GM18870 (cell line): Measurements from ENCODE around the gene ENTREP3.

Source experiments
- ATAC-seq: cut with Tn5 transposase; IDR thresholded peaks from one replicate; pipeline ENCODE4 v1.9.1; 2021; ENCODE audit warnings: moderate library complexity; ENCODE audit not compliant: unreplicated experiment

The ENTREP3 gene

GRCh38 chr1:155278689-155279160 lies 23.4 kb upstream of the ENTREP3 start:
- no peak for ATAC-seq

DNA sequence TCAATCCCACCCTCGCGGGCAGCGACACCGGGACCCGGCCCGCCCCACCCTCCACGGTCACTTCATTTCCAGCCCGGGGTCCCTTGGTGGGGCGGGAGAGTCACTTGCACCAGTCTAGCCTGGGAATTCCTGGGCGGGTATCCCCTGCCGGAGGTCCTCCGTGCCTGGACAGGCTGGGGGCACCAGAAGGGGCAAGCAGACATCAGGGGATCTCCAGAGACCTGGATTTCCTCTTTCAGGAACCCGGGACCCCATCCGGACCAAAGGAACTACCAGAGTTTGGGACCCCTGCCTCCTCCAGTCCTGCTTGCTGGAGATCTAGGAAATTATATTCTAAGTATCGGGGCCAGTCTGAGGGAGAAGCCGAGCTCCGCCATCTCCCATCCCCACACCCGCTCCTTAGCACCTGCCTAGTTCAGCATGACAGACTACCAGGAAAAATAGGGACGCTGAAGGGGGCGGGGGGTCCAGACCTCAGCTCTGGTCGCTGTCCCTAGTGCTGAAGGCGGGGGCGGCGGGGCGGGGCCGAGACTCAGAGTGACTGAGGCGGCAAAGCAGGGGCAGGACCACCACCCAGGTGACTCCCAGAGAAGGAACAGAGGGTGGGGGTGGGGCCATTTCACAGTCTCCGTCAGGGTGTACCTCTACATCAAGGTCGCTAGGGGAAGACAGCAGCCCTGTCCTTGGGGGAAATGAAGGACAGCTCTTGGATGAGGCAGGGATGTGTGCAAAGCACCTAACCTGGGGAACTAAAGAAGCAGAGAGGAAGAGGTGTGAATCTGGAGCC lies 22.8 kb upstream of the ENTREP3 start:
- ATAC-seq = no peak

DNA sequence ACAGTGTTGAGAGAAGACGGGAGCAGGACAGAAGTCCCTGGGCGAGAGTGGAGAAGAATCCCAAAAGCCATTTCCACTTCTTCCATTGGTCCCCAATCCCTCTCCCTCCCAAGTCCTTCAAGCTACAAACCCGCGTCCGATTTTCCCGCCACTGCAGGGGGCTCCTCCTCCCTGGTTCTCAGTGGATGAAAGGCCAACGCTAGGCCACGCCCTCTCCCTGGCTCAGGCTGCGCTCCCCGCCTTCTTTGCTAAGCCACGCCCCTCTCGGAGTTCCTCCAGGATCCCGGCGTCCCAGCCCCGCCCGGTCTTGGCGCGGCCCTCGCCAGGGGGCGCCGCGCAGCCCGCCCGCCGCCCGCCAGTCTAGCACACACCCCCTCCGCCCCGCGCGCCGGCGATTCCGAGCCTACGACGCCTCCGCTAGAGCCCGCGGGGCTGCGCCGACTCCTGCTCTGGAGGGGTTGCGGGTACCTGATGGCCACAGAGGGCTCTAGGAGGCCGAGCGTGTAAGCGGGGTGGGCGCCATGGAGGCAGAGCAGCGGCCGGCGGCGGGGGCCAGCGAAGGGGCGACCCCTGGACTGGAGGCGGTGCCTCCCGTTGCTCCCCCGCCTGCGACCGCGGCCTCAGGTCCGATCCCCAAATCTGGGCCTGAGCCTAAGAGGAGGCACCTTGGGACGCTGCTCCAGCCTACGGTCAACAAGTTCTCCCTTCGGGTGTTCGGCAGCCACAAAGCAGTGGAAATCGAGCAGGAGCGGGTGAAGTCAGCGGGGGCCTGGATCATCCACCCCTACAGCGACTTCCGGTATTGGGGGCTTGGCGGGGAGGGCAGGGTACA lies 22.0 kb upstream of the ENTREP3 start, which contains the start of gene HCN3:
Gene HCN3, plus strand, starts transcription at position 394 of the 832 bp plus-strand sequence. Its CDS starts 128 bp downstream, at position 522.
- ATAC-seq = peak; percentile 47

DNA sequence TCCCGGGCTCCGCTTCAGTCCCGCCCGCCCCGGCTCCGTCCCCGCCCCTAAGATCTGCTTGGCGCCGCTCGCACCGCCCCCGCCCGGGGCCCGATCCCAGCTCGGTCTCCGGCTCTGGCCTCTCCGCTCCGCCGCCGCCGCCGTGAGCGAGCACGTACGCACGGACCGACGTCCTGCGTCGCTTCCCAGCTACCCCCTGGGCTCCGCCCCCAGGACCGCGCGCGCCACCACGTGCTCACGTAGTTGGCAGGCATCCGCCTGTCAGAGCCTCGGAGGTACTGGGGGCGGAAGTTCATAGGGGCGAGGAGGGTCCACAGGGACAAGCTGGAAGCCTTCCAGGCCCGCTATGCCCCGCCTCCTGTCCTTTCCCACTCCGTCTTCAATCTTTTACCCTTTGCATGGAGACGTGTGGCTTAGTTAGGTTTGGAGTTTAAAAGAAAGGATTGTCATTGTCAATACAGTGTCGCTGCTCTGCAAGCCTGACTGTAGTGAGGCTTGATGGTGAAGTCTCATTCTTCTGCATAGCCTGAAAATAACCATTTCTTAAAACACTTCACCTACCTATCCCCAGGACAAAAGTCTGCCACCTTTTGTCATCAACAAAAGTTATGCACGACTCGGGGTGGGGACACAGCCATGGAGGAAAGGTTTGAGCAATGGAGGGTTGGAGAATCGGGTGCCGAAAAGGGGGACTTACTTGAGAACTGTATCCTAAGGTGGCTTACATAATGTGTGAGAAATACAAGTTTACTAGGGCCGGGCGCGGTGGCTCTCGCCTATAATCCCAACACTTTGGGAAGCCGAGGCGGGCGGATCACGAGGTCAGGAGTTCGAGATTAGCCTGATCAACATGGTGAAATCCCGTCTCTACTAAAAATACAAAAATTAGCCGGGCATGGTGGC lies 18.3 kb upstream of the ENTREP3 start, which contains the start of gene CLK2:
Gene CLK2, minus strand, starts transcription at position 162 of the 903 bp plus-strand sequence. CDS start 2,527 bp downstream, outside the sequence.
- peak; percentile 42 for ATAC-seq

GRCh38 chr1:155272466-155273342 lies 17.4 kb upstream of the ENTREP3 start:
- ATAC-seq = no peak

DNA sequence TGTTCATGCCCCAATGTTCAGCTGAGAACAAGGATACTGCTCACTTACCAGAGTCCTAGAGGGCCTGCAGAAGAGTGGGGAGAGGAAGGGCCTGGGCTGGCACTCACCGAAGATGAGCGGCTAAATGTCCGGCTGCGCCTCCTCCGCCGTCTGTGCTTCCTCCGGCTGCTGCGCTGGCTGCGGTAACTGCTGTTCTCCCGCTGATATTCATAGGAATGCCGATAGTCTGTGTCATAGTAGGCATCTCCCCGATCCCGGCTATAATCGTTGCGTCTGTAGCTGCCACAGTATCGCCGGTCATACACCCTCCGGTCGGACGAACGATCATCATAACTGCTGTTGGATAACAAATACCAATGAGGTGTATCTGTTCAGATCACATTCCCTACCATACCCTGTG lies 14.1 kb upstream of the ENTREP3 start:
- no peak for ATAC-seq

GRCh38 chr1:155268630-155269029 lies 13.3 kb upstream of the ENTREP3 start:
- no peak for ATAC-seq

- ATAC-seq = no peak
These were observed 12.1 kb upstream of the ENTREP3 start for GRCh38 chr1:155267373-155267772.

GRCh38 chr1:155266553-155266952 lies 11.3 kb upstream of the ENTREP3 start:
- no peak for ATAC-seq

DNA sequence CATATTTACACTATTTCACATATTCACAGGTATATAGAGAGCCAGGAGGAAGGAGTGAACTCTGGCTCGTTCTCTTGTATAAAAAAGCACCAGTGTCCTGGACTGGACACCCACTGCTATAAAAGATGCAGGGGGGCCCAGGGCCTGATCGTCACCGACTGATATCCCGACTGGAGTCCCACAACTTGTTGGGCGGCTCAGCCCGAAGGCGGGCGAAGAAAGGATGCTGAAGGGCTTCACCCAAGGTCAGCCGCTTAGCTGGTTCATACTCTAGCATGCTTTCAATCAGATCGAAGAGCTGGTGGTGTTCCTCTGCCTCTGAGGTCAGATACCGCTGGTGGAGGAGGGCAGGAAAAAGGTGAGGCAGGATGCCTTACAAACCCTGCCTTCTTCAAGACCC lies 7.8 kb upstream of the ENTREP3 start:
- ATAC-seq = no peak

DNA sequence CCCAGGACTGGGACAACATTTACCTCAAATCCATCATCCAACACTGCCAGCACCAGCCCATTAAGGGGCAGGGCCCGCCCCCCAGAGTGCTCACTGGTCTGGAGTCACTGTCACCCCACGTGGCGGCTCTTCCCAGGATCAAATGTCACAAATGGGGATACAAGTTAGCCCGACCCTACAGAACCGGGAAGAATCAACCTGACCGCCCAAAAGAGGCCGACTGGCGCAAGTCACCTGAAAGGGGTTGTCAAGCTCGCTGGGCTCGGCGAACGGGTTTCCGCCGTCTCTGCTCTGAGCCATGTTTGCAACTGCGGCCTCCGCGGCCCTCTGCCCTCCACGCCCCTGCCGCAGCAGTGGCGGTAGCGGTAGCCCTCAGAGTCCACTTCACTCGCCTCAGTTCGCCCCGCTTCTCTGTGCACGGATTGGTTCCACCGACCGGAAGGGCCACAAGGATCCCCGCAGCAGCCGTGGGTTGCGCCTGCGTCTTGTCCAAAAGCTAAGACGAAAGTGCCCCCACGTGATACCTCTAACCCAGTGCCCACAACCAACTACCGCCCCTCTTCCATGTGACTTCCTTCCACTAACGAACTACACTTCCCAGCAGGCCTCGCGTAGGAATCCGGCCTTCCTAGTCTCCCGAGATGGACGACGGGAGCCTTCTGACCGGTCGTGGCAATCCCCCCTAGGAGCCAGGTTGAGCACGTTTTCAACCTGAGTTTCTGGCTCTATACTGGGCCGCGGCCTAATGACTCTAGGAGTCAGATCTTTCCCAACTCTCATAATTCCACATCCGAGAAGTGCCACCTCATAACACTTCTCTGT lies 6.8 kb upstream of the ENTREP3 start, which contains the start of gene SCAMP3:
Gene SCAMP3, minus strand, starts transcription at position 509 of the 822 bp plus-strand sequence. Its CDS starts 209 bp downstream, at position 300.
- peak; percentile 86 for ATAC-seq

DNA sequence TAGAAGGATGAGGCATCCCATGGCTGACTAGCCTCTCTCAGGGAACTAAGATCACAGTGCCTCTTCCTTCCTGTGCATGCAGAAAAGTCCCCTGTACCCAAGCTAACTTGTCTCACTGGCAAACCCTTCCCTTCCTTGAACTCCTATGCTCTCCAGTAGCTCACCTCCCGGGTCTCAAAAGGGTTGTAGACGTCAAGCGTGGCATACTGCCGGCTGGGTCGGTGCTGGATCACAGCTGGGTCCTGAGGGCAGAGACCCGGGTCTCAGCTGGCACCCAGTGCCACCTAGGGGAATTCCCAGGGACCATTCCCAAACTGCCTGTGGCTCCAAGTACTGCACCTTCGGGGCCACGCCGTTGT lies 6.2 kb upstream of the ENTREP3 start:
- ATAC-seq = no peak

DNA sequence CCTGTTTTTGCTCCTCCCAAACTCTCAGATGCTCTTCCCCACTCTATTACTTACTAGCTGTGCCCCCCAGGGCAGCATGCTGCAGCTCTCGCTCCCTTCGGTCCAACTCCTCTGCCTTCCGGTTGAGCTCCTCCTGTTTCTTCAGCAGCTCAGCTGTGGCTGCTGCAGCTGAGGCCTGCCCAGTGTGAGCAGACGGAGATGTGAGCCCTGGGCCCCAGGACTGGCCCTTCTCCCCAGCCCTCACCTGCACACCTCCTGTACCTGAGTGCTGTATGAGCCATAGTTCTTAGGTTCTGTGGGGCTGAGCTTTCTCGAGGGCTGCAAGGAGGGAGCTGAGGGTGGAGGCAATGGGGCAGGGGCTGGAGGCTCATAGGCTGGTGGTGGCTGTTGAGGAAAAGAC lies 5.0 kb upstream of the ENTREP3 start:
- ATAC-seq = no peak

GRCh38 chr1:155256058-155256852 lies 972 bp upstream of the ENTREP3 start:
- no peak for ATAC-seq

DNA sequence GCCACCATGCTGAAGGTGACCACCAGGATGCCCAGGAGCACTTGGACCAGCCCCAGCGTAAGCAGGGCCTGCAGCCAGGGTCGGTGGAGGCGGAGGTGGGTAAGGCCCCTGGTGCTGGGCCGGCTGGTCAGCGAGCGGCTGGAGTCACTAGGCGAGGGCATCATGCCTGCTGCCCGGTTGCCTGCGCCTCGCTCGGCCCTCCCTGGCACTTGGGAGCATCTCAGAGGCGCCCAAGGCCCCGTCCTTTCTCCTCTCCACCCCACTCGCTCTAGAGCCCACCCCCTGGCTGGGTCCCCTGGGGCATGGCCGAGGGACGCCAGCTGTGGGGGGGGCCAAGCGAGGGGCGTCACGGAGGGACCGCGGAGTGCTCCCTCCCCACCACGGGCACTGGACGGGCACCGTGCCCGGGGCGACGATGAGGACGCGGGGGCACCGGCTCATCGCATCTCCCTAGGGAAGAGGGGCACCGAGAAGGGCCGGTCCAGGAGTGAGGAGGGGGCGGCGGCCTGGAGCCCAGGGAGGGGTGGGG lies 505 bp downstream of the ENTREP3 start:
- ATAC-seq = no peak

DNA sequence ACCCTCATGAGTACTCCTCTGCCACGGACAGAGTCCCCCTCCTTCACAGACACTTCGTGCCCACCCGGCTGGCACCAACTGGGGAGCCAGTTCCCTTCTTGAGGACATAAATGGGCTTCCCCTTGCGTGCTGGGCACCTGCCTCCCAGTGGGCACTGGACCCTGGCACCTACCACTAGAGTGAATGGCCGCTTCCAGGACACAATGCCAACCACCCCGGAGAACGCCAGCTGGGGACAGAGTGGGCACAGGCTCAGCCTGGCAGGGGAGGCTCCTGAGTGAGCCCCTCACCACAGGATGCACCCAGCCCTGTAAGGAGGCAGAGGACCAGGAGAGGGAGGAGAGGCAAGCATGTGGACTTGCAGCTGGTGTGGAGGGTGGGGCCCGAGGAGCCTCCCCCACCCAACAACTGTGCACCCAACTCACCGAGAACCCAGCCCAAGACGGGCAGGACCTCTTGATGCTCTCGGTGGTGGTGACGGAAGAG lies 1.0 kb downstream of the ENTREP3 start:
- no peak for ATAC-seq

GRCh38 chr1:155253797-155254196 lies 1.5 kb downstream of the ENTREP3 start:
- no peak for ATAC-seq

GRCh38 chr1:155253208-155253607 lies 2.1 kb downstream of the ENTREP3 start:
- no peak for ATAC-seq
